GM13976 (cell line): ENCODE results near the gene KLK3.

Experiments used
- DNase-seq: peaks from one replicate; pipeline ENCODE4 v3.0.0; 2012; ENCODE audit warnings: low spot score
- in situ Hi-C: fragments of 300-500 bp; cut with MboI; formaldehyde crosslinking; loops from one replicate; pipeline ENCODE4 v1.12.0; 2022; ENCODE audit warnings: low sequenced_read_pairs, mixed read lengths, inconsistent platforms; ENCODE audit not compliant: unreplicated experiment
- TF ChIP-seq, protein P1 (sequence below): IDR thresholded peaks from 2 replicates; pipeline ENCODE4 v1.5.1; 2012; ENCODE audit warnings: borderline replicate concordance, mild to moderate bottlenecking; ENCODE audit not compliant: insufficient read depth; ENCODE audit errors: extremely low read depth, missing control alignments, control extremely low read depth

The KLK3 gene

DNA sequence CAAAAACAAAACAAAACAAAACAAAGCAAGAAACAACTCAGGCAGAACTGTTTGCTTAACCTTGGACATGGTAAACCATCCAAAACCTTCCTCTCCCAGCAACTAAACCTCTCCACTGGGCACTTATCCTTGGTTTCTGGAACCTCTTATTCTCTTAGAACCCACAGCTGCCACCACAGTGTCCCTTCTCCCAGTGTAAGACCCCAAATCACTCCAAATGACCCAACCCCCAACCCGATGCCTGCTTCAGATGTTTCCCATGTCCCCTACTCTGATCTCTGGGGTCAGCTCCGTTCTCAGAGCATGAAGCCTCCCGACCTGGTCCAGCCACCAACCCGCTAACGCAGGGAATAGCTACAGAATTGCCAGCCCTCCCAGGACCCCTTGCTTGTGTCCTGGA is 19.5 kb downstream of the KLK3 start:
- in situ Hi-C loops: no loop called here
- TF ChIP-seq, protein P1, sequence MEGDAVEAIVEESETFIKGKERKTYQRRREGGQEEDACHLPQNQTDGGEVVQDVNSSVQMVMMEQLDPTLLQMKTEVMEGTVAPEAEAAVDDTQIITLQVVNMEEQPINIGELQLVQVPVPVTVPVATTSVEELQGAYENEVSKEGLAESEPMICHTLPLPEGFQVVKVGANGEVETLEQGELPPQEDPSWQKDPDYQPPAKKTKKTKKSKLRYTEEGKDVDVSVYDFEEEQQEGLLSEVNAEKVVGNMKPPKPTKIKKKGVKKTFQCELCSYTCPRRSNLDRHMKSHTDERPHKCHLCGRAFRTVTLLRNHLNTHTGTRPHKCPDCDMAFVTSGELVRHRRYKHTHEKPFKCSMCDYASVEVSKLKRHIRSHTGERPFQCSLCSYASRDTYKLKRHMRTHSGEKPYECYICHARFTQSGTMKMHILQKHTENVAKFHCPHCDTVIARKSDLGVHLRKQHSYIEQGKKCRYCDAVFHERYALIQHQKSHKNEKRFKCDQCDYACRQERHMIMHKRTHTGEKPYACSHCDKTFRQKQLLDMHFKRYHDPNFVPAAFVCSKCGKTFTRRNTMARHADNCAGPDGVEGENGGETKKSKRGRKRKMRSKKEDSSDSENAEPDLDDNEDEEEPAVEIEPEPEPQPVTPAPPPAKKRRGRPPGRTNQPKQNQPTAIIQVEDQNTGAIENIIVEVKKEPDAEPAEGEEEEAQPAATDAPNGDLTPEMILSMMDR: no peak
- DNase-seq: no peak

DNA sequence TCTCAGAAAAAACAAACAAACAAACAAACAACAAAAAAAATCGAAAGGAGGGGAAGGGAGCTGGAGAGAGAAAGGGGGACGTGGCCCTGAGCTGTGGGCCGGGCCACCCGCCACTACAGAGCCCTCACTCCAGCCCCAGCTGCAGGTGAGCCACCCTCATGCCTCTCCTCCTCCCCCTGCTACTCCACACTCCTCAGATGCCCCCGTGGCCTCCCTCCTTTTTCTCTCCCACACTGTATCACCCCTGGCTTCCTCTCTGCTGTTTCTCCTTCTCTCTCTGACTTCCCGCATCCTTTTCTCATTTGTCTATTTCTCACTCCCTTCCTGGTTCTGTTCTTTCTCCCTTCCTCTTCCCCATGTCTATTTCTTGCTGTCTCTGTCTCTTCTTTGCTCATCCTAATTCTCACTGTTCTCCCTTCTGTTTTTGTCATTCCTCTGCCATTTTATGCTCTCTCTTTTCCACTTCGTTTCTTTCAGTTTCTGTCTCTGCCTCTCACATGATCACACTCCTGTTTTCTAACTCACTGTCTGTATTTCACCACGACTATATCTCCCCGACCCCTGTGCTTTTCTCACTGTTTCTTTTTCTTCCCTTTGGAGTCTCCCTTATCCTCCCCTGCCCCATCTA is 21.2 kb downstream of the KLK3 start:
- in situ Hi-C loops: no loop called here
- peak; percentile 73 for DNase-seq
- TF ChIP-seq, protein P1: no peak

DNA sequence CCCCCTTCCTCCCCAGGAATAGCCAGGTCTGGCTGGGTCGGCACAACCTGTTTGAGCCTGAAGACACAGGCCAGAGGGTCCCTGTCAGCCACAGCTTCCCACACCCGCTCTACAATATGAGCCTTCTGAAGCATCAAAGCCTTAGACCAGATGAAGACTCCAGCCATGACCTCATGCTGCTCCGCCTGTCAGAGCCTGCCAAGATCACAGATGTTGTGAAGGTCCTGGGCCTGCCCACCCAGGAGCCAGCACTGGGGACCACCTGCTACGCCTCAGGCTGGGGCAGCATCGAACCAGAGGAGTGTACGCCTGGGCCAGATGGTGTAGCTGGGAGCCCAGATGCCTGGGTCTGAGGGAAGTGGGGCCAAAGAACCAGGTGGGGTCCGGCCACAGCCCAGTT is 21.7 kb downstream of the KLK3 start:
- TF ChIP-seq, protein P1: no peak
- in situ Hi-C loops: no loop called here
- DNase-seq: no peak

DNA sequence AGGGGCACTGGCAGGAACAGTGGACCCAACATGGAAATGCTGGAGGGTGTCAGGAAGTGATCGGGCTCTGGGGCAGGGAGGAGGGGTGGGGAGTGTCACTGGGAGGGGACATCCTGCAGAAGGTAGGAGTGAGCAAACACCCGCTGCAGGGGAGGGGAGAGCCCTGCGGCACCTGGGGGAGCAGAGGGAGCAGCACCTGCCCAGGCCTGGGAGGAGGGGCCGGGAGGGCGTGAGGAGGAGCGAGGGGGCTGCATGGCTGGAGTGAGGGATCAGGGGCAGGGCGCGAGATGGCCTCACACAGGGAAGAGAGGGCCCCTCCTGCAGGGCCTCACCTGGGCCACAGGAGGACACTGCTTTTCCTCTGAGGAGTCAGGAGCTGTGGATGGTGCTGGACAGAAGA is 22.6 kb downstream of the KLK3 start:
- in situ Hi-C loops: no loop called here
- no peak for DNase-seq
- TF ChIP-seq, protein P1: no peak

DNA sequence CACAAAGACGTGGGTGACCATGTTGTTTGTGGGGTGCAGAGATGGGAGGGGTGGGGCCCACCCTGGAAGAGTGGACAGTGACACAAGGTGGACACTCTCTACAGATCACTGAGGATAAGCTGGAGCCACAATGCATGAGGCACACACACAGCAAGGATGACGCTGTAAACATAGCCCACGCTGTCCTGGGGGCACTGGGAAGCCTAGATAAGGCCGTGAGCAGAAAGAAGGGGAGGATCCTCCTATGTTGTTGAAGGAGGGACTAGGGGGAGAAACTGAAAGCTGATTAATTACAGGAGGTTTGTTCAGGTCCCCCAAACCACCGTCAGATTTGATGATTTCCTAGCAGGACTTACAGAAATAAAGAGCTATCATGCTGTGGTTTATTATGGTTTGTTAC is 24.1 kb downstream of the KLK3 start:
- in situ Hi-C loops: no loop called here
- TF ChIP-seq, protein P1: no peak
- no peak for DNase-seq

DNA sequence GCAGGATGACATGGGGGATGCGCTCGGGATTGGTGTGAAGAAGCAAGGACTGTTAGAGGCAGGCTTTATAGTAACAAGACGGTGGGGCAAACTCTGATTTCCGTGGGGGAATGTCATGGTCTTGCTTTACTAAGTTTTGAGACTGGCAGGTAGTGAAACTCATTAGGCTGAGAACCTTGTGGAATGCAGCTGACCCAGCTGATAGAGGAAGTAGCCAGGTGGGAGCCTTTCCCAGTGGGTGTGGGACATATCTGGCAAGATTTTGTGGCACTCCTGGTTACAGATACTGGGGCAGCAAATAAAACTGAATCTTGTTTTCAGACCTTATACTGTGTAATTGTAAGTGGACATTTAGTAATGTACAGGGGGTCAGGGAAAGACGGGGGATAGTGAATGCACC is 25.5 kb downstream of the KLK3 start:
- in situ Hi-C loops: no loop called here
- TF ChIP-seq, protein P1: no peak

More for the DNA sequence above, 25.5 kb downstream of the KLK3 start:
- no peak for DNase-seq
